GM19193 (cell line): ENCODE results near the gene BCL6B.

ENCODE experiments used
- POLR2A ChIP-seq: IDR thresholded peaks from 4 replicates; pipeline ENCODE4 v1.6.1; 2011; ENCODE audit not compliant: insufficient read depth, insufficient read length; ENCODE audit errors: extremely low read depth

Gene BCL6B

DNA sequence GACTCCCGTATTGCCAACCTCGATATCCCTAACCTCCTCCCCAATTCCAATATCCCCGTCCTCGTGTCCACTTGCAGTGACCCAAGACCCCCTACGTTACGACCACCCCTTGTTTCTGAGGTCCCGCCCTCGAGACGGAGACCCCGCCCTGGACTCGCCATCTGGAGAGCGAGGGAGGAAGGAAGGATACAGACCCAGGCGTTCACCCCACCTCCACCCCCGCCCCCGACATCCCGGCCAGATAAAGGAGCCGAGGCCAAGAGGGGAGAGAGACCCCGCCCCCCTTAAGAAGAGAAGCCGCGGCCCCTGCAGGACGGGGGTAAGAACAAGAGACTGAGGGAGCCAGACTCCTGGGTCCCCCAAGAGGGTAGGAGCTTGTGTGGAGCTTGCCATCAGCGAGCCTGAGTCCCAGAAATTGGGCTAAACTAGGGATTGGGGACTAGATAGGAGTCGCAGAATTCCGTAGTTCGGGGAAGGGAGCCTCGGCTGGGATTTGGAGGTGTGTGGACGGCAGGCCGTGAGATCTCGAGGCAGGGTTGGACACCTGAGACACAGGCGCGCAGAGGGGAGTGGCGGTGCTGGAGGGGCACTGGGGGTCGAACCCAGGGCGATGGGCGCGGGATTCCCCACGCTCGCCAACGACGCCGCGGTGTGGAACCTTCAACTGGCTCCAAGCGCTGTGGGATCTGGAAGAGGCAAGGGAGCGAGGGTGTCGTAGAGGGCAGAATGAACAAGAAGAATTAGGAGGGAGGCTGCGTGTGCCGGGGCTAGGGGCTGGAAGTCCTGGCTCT, at the start of gene BCL6B:
Gene BCL6B, plus strand, starts transcription at position 270 of the 791 bp plus-strand sequence. CDS start 622 bp downstream, outside the sequence.
- no peak for TF ChIP-seq POLR2A

- no peak for TF ChIP-seq POLR2A
Observed at GRCh38 chr17:6981426-6981825, 41.4 kb upstream of the BCL6B start.

DNA sequence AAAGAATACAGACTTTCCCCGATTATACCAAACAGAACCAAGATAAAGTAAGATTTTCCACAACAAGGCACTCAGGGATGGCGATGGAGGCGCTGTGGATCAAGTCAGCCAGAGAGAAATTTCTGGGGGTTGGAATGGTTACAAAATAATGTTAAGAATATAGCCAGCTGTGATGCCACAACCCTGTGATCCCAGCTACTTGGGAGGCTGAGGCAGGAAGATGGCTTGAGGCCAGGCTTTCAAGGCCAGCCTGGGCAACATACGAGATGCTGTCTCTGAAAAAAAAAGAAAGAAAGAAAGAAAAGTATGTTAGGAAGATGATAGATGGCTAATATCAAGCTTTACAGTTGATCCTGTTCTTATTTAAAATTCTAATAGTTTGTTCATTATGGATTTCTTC, 37.6 kb upstream of the BCL6B start:
- no peak for TF ChIP-seq POLR2A

GRCh38 chr17:6986676-6987075, 36.2 kb upstream of the BCL6B start:
- TF ChIP-seq POLR2A = no peak

DNA sequence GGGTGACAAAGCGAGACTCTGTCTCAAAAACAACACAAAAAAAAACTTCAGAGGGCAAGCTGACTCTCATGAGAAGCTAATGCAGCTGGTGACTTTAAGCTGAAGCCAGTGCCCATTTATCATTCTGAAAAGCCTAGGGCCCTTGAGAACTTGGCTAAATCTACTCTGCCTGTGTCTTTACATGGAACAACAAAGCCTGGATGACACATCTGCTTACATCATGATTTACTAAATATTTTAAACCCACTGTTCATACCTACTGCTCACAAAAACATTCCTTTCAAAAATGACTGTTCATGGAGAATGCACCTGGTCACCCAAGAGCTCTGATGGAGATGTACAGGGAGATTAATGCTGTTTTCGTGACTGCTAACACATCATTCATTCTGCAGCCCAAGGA, 33.1 kb upstream of the BCL6B start:
- no peak for TF ChIP-seq POLR2A

- TF ChIP-seq POLR2A = no peak
Observed at GRCh38 chr17:6994118-6994598, 28.7 kb upstream of the BCL6B start.

DNA sequence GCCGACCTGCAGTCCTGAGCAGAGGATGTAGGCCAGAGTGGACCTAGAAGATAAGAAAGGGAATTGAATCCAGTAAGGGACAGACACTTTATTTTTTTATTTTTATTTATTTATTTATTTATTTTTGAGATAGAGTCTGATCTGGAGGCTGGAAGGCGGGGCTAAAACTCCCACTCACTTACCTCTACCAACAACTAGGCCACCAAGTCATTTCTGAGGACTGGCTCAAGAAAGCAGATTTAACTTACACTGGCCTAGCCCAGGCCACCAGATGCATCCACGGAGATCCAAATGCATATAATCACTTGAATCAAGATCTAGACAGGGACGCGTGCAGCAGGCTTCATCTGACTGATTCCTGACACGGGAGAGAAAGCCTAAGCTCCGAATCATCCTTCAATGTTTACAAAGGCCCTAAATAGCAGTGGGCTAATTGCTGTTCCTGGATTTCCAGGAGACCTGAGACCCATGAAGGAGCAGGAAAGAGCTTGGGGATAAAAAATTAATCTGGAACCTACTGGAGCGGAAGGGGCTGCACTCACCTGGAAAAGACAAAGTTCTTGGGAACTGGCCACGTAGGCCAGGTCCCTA, 28.1 kb upstream of the BCL6B start:
- no peak for TF ChIP-seq POLR2A

GRCh38 chr17:6995500-6996255, 27.2 kb upstream of the BCL6B start, which contains the start of gene ALOX12:
Gene ALOX12, plus strand, starts transcription at chr17:6996049. Its CDS starts 69 bp downstream, at chr17:6996118.
- no peak for TF ChIP-seq POLR2A

DNA sequence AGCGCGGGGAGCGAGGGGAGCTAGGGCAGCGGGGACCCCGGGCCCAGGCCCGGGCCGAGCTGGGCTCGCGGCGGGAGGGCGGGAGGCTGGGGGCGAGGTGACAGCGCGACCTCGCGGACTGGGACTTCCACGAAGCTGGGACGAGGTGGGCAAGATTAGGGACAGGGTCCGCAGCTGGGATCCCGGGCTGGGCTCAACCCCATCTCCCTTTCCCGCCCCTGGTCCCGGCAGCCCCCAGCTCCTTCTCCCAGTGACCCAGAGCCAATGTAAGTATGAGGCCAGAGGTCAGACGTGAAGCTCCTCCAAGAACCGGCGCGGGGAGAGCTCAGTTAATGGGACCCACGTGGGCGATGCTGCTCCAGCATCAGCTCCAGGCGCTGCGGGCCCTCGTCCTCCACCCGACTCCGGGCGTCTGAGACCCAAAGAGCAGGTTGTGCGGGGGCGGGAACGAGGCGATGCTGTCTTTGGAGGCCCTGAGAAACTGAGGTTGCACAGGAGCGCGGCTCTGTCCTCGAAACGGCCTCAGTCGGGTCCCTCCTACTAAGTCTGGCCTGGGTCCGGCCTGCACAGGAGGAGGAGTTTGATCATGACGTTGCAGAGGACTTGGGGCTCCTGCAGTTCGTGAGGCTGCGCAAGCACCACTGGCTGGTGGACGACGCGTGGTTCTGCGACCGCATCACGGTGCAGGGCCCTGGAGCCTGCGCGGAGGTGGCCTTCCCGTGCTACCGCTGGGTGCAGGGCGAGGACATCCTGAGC, 26.4 kb upstream of the BCL6B start:
- no peak for TF ChIP-seq POLR2A

- TF ChIP-seq POLR2A = no peak
Observed at GRCh38 chr17:6997171-6997570, 25.7 kb upstream of the BCL6B start.

- no peak for TF ChIP-seq POLR2A
Observed at GRCh38 chr17:6998855-6999508, 23.9 kb upstream of the BCL6B start.

DNA sequence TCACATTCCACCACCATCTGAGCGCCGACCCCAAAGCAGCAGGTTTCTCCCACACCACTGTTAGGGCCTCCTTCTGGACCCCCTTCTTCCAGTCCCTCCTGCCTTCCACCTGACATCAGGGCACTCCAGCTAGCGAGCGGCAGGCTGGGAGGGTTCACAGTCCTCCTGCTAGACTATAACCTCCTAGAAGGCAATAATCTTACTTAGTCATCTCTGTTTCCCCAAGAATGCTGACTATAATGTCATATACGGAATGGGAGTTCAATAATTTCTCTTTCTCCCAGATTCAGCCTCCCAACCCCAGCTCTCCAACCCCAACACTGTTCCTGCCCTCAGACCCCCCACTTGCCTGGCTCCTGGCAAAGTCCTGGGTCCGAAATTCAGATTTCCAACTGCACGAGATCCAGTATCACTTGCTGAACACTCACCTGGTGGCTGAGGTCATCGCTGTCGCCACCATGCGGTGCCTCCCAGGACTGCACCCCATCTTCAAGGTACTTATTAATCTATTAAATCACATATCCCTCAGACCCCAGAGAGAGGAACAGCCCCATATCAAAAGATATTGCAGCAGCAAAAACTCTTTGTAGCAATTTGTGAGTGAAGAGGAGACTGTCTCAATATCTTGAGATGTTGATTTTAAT, 21.4 kb upstream of the BCL6B start:
- TF ChIP-seq POLR2A = no peak

DNA sequence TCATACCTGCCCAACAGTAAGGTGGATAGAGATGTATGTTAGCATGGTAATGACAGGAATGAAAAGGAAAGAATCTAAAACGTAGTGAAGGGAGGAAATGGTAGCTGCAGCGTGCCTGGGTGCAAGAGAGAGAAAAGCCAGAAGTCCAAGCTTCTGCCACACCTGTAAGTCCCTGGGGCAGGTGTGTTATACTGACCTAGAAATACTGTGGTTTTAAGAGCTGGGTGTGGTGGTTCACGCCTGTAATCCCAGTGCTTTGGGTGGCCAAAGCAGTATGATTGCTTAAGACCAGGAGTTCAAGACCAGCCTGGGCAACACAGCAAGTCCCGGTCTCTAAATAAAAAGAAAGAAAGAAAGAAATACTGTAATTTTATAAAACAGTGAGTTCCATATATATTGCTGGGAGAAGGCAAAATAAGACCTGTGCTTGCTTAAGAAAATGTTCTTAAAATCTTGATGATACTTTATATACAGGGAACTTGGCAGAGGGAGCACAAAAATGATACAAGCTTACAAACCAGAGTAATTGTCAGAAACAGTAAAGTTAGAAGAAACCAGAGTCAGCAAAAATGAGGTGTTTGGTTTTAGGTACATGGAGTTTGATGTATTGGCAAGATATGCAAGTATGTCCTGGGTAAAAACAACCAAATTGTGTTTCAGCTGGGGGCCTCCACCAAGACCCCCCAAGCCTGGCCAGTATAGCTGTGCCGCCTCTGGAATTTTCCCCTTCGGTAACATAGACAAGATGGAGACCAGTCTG, 20.4 kb upstream of the BCL6B start:
- no peak for TF ChIP-seq POLR2A
